T-helper 2 cell treated with Interferon-gamma antibody and Interleukin-4, amounts not matched to agents 100 ng/mL and 5 ng/mL, for 36 hours (primary cell): ENCODE results near the gene MRO. TPM values are rescaled to one million over a fixed set of nuclear protein-coding genes. Genes with fewer than 3 reads are reported as not detected.
"Not testable (repeated sequence)": the region's sequence is repeated elsewhere in the genome, so short reads cannot be mapped to it uniquely, and the experiment has no call there.

Experiments used
- intact Hi-C: fragments of 100-400 bp; cut with micrococcal nuclease; formaldehyde crosslinking; loops from one replicate; pipeline ENCODE4 v1.15.1; 2023
- total RNA-seq: library from RNA; stranded (reverse); gene quantifications from 2 replicates; pipeline ENCODE4 v1.2.3, GENCODE V29; 2022

The MRO gene
- total RNA-seq, 1 donor from 2014 or later = not detected

GRCh38 chr18:50793641-50794565 is 25.9 kb downstream of the MRO start:
- intact Hi-C loops = no loop called here

GRCh38 chr18:50792885-50793284 is 26.9 kb downstream of the MRO start:
- intact Hi-C loops = no loop called here

- intact Hi-C loops = no loop called here
Observed at GRCh38 chr18:50791599-50792438, 28.0 kb downstream of the MRO start.

GRCh38 chr18:50790948-50791347 is 28.9 kb downstream of the MRO start:
- intact Hi-C loops = no loop called here

- intact Hi-C loops = no loop called here
Observed at GRCh38 chr18:50790241-50790640, 29.6 kb downstream of the MRO start.

GRCh38 chr18:50788284-50788683 is 31.5 kb downstream of the MRO start:
- intact Hi-C loops = no loop called here

GRCh38 chr18:50786864-50787263 is 33.0 kb downstream of the MRO start:
- intact Hi-C loops = no loop called here

- intact Hi-C loops = no loop called here
Observed at GRCh38 chr18:50783553-50783952, 36.3 kb downstream of the MRO start.

GRCh38 chr18:50779021-50779420 is 40.8 kb downstream of the MRO start:
- intact Hi-C loops = not testable (repeated sequence)

GRCh38 chr18:50776383-50776782 is 43.4 kb downstream of the MRO start:
- intact Hi-C loops = no loop called here

GRCh38 chr18:50775726-50776125 is 44.1 kb downstream of the MRO start:
- intact Hi-C loops = no loop called here

GRCh38 chr18:50775207-50775606 is 44.6 kb downstream of the MRO start:
- intact Hi-C loops = no loop called here

GRCh38 chr18:50769463-50769862 is 50.4 kb downstream of the MRO start:
- intact Hi-C loops = no loop called here

- intact Hi-C loops = no loop called here
Observed at GRCh38 chr18:50757358-50757757, 62.5 kb downstream of the MRO start.

GRCh38 chr18:50754297-50754696 is 65.5 kb downstream of the MRO start:
- intact Hi-C loops = no loop called here

- intact Hi-C loops = no loop called here
Observed at GRCh38 chr18:50753311-50753710, 66.5 kb downstream of the MRO start.

GRCh38 chr18:50751947-50752346 is 67.9 kb downstream of the MRO start:
- intact Hi-C loops = no loop called here

GRCh38 chr18:50751490-50751889 is 68.3 kb downstream of the MRO start:
- intact Hi-C loops = no loop called here

- intact Hi-C loops = no loop called here
Observed at GRCh38 chr18:50750546-50750945, 69.3 kb downstream of the MRO start.

GRCh38 chr18:50749945-50750344 is 69.9 kb downstream of the MRO start:
- intact Hi-C loops = no loop called here

GRCh38 chr18:50749421-50749820 is 70.4 kb downstream of the MRO start:
- intact Hi-C loops = no loop called here
